Measurements from ENCODE around the gene TRPM3.

The TRPM3 gene

GRCh38 chr9:71097671-71098070 lies 23.8 kb downstream of the TRPM3 start:
- Mint-ChIP-seq H3K4me3 (no peak overlapping the region), H3K27ac (no peak overlapping the region), H3K4me1 (no peaks in the 10 kb centered on the region), H3K36me3 (ENCODE audit: low read depth) (no peaks in the 10 kb centered on the region), H3K9me3 (no peaks in the 10 kb centered on the region), H3K27me3 (ENCODE audit: low read depth) (no peaks in the 10 kb centered on the region)
- TF ChIP-seq, protein P1, sequence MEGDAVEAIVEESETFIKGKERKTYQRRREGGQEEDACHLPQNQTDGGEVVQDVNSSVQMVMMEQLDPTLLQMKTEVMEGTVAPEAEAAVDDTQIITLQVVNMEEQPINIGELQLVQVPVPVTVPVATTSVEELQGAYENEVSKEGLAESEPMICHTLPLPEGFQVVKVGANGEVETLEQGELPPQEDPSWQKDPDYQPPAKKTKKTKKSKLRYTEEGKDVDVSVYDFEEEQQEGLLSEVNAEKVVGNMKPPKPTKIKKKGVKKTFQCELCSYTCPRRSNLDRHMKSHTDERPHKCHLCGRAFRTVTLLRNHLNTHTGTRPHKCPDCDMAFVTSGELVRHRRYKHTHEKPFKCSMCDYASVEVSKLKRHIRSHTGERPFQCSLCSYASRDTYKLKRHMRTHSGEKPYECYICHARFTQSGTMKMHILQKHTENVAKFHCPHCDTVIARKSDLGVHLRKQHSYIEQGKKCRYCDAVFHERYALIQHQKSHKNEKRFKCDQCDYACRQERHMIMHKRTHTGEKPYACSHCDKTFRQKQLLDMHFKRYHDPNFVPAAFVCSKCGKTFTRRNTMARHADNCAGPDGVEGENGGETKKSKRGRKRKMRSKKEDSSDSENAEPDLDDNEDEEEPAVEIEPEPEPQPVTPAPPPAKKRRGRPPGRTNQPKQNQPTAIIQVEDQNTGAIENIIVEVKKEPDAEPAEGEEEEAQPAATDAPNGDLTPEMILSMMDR (IDR thresholded peaks at IDR 0.05; ENCODE audit: unreplicated experiment in 3 of 3) = no peak

- TF ChIP-seq, protein P1 (IDR thresholded peaks at IDR 0.05; ENCODE audit: unreplicated experiment in 3 of 3) = no peak
- no peaks in the 10 kb centered on the region for H3K36me3 Mint-ChIP-seq (ENCODE audit: low read depth)
- H3K9me3 Mint-ChIP-seq = no peaks in the 10 kb centered on the region
- no peaks in the 10 kb centered on the region for H3K27me3 Mint-ChIP-seq (ENCODE audit: low read depth)
- no peaks in the 10 kb centered on the region for H3K4me1 Mint-ChIP-seq
- no peak overlapping the region for H3K4me3 Mint-ChIP-seq
- no peak overlapping the region for H3K27ac Mint-ChIP-seq
Observed at GRCh38 chr9:71096421-71097108, 24.9 kb downstream of the TRPM3 start.

DNA sequence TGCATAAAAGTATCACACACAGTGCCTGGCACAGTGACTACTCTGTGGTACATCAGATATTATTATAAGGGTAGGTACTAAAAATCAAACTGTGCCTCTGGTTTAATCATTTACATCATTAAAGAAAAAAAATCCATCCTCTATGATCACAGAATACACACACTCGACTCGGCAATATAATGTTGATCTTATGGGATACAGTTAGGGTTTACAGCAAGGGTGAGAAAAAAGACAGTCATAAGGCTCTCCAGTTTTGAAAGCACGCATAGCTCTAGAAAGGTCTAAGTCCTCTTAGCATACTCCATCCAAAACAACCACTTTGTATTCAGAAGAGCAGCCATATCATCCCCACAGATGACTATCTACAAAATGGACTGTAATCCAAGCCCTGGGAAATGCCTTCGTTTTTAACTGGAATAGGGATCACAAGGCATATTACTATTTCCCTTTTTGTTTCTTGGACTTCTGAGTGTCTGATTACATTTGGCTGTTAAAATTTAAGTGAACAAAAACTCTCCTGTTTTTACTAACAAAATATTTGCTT lies 26.6 kb downstream of the TRPM3 start:
- H3K27ac Mint-ChIP-seq = no peak overlapping the region
- no peaks in the 10 kb centered on the region for H3K9me3 Mint-ChIP-seq
- H3K4me1 Mint-ChIP-seq = no peaks in the 10 kb centered on the region
- no peaks in the 10 kb centered on the region for H3K36me3 Mint-ChIP-seq (ENCODE audit: low read depth)
- H3K4me3 Mint-ChIP-seq = no peak overlapping the region
- TF ChIP-seq, protein P1 (IDR thresholded peaks at IDR 0.05; ENCODE audit: unreplicated experiment in 3 of 3) = no peak
- H3K27me3 Mint-ChIP-seq (ENCODE audit: low read depth) = no peaks in the 10 kb centered on the region

DNA sequence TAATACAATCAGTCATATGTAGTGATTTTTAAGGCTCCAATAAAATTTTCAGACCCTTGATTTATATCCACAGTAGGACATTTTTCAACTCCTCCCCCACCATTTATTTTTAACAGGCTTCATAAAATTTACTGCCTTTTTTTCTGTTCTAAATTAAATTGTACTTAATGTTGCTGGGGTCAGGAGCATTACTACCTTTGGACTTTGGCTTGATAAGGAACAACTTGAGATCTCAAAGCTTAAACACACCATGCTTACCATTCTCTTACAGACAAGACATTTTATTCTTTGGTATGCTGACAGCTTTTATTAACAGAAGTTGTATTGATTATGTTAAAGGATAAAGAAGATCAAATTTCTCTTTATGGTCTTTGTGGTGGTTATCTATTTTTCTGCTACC lies 30.5 kb downstream of the TRPM3 start:
- TF ChIP-seq, protein P1 (IDR thresholded peaks at IDR 0.05; ENCODE audit: unreplicated experiment in 3 of 3) = no peak
- H3K9me3 Mint-ChIP-seq = no peaks in the 10 kb centered on the region
- no peaks in the 10 kb centered on the region for H3K27me3 Mint-ChIP-seq (ENCODE audit: low read depth)
- no peaks in the 10 kb centered on the region for H3K36me3 Mint-ChIP-seq (ENCODE audit: low read depth)
- H3K27ac Mint-ChIP-seq = no peak overlapping the region
- H3K4me1 Mint-ChIP-seq = no peaks in the 10 kb centered on the region
- no peak overlapping the region for H3K4me3 Mint-ChIP-seq

GRCh38 chr9:71079451-71079850 lies 42.0 kb downstream of the TRPM3 start:
- TF ChIP-seq, protein P1 (IDR thresholded peaks at IDR 0.05; ENCODE audit: unreplicated experiment in 3 of 3) = no peak

GRCh38 chr9:71076096-71076495 lies 45.3 kb downstream of the TRPM3 start:
- H3K4me1 Mint-ChIP-seq = no peaks in the 10 kb centered on the region
- H3K4me3 Mint-ChIP-seq = no peak overlapping the region
- H3K27ac Mint-ChIP-seq = no peak overlapping the region
- H3K9me3 Mint-ChIP-seq = no peaks in the 10 kb centered on the region
- TF ChIP-seq, protein P1 (IDR thresholded peaks at IDR 0.05; ENCODE audit: unreplicated experiment in 3 of 3) = no peak
- no peaks in the 10 kb centered on the region for H3K36me3 Mint-ChIP-seq (ENCODE audit: low read depth)
- peaks cover 7% of the 10 kb centered on the region for H3K27me3 Mint-ChIP-seq (ENCODE audit: low read depth)

More at GRCh38 chr9:71079451-71079850, 42.0 kb downstream of the TRPM3 start:
- no peak overlapping the region for H3K27ac Mint-ChIP-seq
- H3K36me3 Mint-ChIP-seq (ENCODE audit: low read depth) = no peaks in the 10 kb centered on the region
- H3K27me3 Mint-ChIP-seq (ENCODE audit: low read depth) = peaks cover 7% of the 10 kb centered on the region
- H3K4me3 Mint-ChIP-seq = no peak overlapping the region
- no peaks in the 10 kb centered on the region for H3K4me1 Mint-ChIP-seq
- H3K9me3 Mint-ChIP-seq = no peaks in the 10 kb centered on the region

All from nephron (organoid).